ENCODE results near the gene PPP2R3A. TPM values are rescaled to one million over a fixed set of nuclear protein-coding genes. Genes with fewer than 3 reads are reported as not detected.

Gene PPP2R3A
- total and polyA plus RNA-seq, 2 of the 13 experiments (the other 11 are each of a cell fraction or from before 2014, with no cell fraction given), result 0.07 to 0.12 TPM

GRCh38 chr3:135918600-135918999 lies 46.9 kb upstream of the PPP2R3A start:
- WGBS (ENCODE audit: low lambda C conversion rate), result 3% methylated on average over 1 of the region's 1 CpG
- Histone ChIP-seq H3K27ac (ENCODE audit: extremely low read length, insufficient read depth, low read length) (no peak overlapping the region), H3K36me3 (replicated peaks in 1 of 2; ENCODE audit: control insufficient read depth in 1 of 2, insufficient read depth in 2 of 2, low read length in 2 of 2) (no peaks in the 10 kb centered on the region), H3K4me2 (ENCODE audit: low read depth, low read length) (no peak overlapping the region), H3K4me1 (ENCODE audit: insufficient read depth, low read length) (no peaks in the 10 kb centered on the region), H3K27me3 (ENCODE audit: control insufficient read depth in 1 of 2, insufficient read depth in 2 of 2, low read length in 2 of 2) (no peaks in the 10 kb centered on the region; a peak in 1 of 5 replicates), H3K79me2 (ENCODE audit: insufficient read depth, low read length) (no peaks in the 10 kb centered on the region), H3K4me3 (replicated peaks in 1 of 3; ENCODE audit: insufficient read depth in 1 of 3, low read depth in 2 of 3, low read length in 3 of 3) (no peak overlapping the region), H4K20me1 (ENCODE audit: insufficient read depth, low read length) (no peaks in the 10 kb centered on the region), H3K9me3 (ENCODE audit: low read length) (no peaks in the 10 kb centered on the region), H3K9ac (ENCODE audit: insufficient read depth, low read depth, low read length) (no peak overlapping the region), H2AFZ (ENCODE audit: low read length) (no peak overlapping the region)
- DNase-seq (ENCODE audit: low spot score) (peak; percentile 7), FAIRE-seq (no peak), ATAC-seq (0 out of 3 replicates have a peak, but pooled peaks have one; percentile 27)
- BruUV-seq (replicated peaks), result no TSS peak
- intact Hi-C loops (cut with micrococcal nuclease; ENCODE audit: unreplicated experiment) (loop anchor here (1.0 kb wide), 1 partner anchor 124 kb away; no protein-coding TSS in a partner anchor), in situ Hi-C loops (cut with HindIII; ENCODE audit: extremely low pct_ligation_motif_present, low pct_unique_long_range_greater_than_20kb) (loop anchor here (10.0 kb wide), 1 partner anchor 126 kb away; no protein-coding TSS in a partner anchor)
- POLR2A ChIA-PET, result no interaction called here
- TF ChIP-seq SMC3 (IDR thresholded peaks at IDR 0.05; ENCODE audit: low read length), result 0 out of 2 replicates have a peak, but pooled peaks have one; percentile 4
- no peak for TF ChIP-seq MZF1 (CRISPR knock-in tag; IDR thresholded peaks at IDR 0.05; ENCODE audit: borderline replicate concordance)
- TF ChIP-seq ZNF772 (CRISPR knock-in tag; IDR thresholded peaks at IDR 0.05), result no peak
- TF ChIP-seq CTCF (CRISPR knock-in tag; IDR thresholded peaks at IDR 0.05), result 0 out of 2 replicates have a peak, but pooled peaks have one; percentile 9
- TF ChIP-seq ZNF292 (CRISPR knock-in tag; IDR thresholded peaks at IDR 0.05; ENCODE audit: borderline replicate concordance, low read depth), result no peak
- no peak for TF ChIP-seq NR1H2 (CRISPR knock-in tag; IDR thresholded peaks at IDR 0.05; ENCODE audit: borderline replicate concordance, low read depth)
- no peak for TF ChIP-seq ETV5 (CRISPR knock-in tag; IDR thresholded peaks at IDR 0.05; ENCODE audit: borderline replicate concordance)
- TF ChIP-seq KLF6 (CRISPR knock-in tag; IDR thresholded peaks at IDR 0.05), result no peak
- TF ChIP-seq ZNF20 (CRISPR knock-in tag; IDR thresholded peaks at IDR 0.05), result no peak
- no peak for TF ChIP-seq ZNF577 (CRISPR knock-in tag; IDR thresholded peaks at IDR 0.05; ENCODE audit: borderline replicate concordance, low read depth)
- TF ChIP-seq U2AF1 (optimal IDR thresholded peaks at IDR 0.05; ENCODE audit: low read depth, low read length), result no peak
- TF ChIP-seq ESRRA (CRISPR knock-in tag; IDR thresholded peaks at IDR 0.05; ENCODE audit: low read depth), result no peak
- TF ChIP-seq ZKSCAN1 (IDR thresholded peaks at IDR 0.05; ENCODE audit: low read length), result no peak
- TF ChIP-seq ZGPAT (CRISPR knock-in tag; IDR thresholded peaks at IDR 0.05), result no peak
- TF ChIP-seq BHLHE40 (IDR thresholded peaks at IDR 0.05; ENCODE audit: low read length), result no peak
- CTCF ChIA-PET (ENCODE audit: low intra/inter-chr PET ratio, low total read pairs), result interaction anchor here (0.7 kb wide), 1 partner anchor 124 kb away, joined by 3 read pairs; no protein-coding TSS in a partner anchor

All from HepG2 (cell line).